Astrocyte (in vitro differentiated cells and primary cell): ENCODE data around the gene LRWD1.
"Not testable (repeated sequence)": the region's sequence is repeated elsewhere in the genome, so short reads cannot be mapped to it uniquely, and the experiment has no call there.

Source experiments
- EZH2 ChIP-seq: IDR thresholded peaks from 2 replicates; pipeline ENCODE4 v1.6.1; 2012; ENCODE audit warnings: mild to moderate bottlenecking, low read length, inconsistent platforms; ENCODE audit not compliant: insufficient read depth
- TF ChIP-seq, protein P1 (sequence below): IDR thresholded peaks from 2 replicates; pipeline ENCODE4 v1.5.1; 2011; ENCODE audit warnings: low read depth, mild to moderate bottlenecking, inconsistent platforms, low read length, moderate library complexity; ENCODE audit not compliant: insufficient read depth

DNA sequence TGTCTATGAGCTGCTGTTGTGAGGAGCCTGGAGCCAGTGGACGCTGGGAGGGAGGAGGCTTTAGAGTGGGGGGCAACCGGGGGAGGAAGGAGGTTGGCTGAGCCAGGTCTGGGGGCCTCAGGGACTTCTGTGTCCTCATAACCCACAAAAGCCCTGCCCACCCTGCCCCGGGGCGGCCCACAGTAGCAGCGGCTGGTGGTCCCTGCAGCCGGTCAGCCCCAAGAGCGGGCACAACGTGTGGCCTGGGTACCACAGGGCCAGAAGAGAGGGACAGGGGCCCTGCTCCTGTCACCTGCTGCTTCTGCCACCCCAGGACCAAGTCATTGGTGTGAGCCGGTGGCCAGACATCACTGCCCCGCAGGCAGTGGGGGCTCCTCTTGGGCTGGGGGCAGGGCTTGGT, 17.2 kb downstream of the LRWD1 start:
- TF ChIP-seq, protein P1, sequence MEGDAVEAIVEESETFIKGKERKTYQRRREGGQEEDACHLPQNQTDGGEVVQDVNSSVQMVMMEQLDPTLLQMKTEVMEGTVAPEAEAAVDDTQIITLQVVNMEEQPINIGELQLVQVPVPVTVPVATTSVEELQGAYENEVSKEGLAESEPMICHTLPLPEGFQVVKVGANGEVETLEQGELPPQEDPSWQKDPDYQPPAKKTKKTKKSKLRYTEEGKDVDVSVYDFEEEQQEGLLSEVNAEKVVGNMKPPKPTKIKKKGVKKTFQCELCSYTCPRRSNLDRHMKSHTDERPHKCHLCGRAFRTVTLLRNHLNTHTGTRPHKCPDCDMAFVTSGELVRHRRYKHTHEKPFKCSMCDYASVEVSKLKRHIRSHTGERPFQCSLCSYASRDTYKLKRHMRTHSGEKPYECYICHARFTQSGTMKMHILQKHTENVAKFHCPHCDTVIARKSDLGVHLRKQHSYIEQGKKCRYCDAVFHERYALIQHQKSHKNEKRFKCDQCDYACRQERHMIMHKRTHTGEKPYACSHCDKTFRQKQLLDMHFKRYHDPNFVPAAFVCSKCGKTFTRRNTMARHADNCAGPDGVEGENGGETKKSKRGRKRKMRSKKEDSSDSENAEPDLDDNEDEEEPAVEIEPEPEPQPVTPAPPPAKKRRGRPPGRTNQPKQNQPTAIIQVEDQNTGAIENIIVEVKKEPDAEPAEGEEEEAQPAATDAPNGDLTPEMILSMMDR, result not testable (repeated sequence)
- not testable (repeated sequence) for TF ChIP-seq EZH2
